SK-N-MC (cell line): Measurements from ENCODE around the gene UBA6.

Source experiments
- EZH2 ChIP-seq: fragments of 200-600 bp; sonication (generic); IDR thresholded peaks from one replicate; pipeline ENCODE4 v1.6.1; 2017; ENCODE audit warnings: antibody characterized with exemption
- FOXP2 ChIP-seq: optimal IDR thresholded peaks from 2 replicates; pipeline ENCODE3; 2011; ENCODE audit warnings: mild to moderate bottlenecking, moderate library complexity; ENCODE audit not compliant: insufficient read depth; ENCODE audit errors: extremely low read length, control extremely low read depth
- POLR2AphosphoS5 ChIP-seq: IDR thresholded peaks from 2 replicates; pipeline ENCODE4 v1.6.1; 2012; ENCODE audit warnings: mild to moderate bottlenecking, low read depth, low read length, borderline replicate concordance

DNA sequence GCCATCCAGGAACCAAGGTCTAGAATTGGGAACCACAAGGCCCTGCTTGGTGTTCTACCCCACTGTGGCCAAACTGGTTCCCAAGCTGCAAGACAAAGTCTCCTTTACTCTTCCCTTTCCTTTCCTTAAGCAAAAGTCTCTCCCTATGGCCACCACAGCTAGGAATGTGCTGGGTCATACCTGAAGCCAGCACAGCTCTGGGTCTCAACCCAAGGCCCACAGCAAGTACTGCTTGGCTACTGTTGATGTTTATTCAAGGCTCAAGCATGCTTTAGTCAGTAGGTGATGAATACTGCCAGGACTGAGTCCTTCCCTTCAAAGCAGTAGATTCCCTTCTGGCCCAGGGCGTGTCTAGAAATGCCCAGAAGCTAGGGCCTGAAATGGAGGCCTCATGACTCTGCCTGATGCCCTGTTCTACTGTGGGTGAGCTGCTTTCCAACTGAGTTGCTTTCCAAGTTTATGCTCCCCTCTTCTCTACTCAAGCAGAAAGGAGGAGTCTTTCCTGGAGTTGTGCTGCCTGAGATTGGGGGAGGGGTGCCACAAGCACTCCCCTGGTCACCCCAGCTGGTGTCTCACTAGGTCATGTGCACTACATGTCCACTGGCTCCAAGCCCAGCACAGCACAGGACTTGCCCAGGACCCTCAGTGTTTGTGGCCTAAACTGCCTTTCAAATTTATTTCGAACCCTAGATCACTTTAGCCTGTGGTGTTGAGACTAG is 97.5 kb downstream of the UBA6 start:
- no peak for TF ChIP-seq EZH2
- no peak for TF ChIP-seq POLR2AphosphoS5
- TF ChIP-seq FOXP2 = no peak
